ENCODE results near the gene ALG13.
"Not testable (repeated sequence)": the region's sequence is repeated elsewhere in the genome, so short reads cannot be mapped to it uniquely, and the experiment has no call there.

ALG13 gene

GRCh38 chrX:111778591-111778990, 97.6 kb downstream of the ALG13 start:
- H3K36me3 Mint-ChIP-seq (ENCODE audit: low read depth): no peaks in the 10 kb centered on the region
- peaks cover 10% of the 10 kb centered on the region for H3K27me3 Mint-ChIP-seq (ENCODE audit: low read depth)
- TF ChIP-seq CTCF (IDR thresholded peaks at IDR 0.05; ENCODE audit: unreplicated experiment in 3 of 3): no peak
- no peak overlapping the region for H3K27ac Mint-ChIP-seq
- H3K4me3 Mint-ChIP-seq: no peak overlapping the region
- H3K4me1 Mint-ChIP-seq: no peaks in the 10 kb centered on the region
- H3K9me3 Mint-ChIP-seq: no peaks in the 10 kb centered on the region

GRCh38 chrX:111779582-111779981, 98.6 kb downstream of the ALG13 start:
- H3K4me3 Mint-ChIP-seq: no peak overlapping the region
- H3K36me3 Mint-ChIP-seq (ENCODE audit: low read depth): no peaks in the 10 kb centered on the region
- peaks cover 8% of the 10 kb centered on the region for H3K27me3 Mint-ChIP-seq (ENCODE audit: low read depth)
- TF ChIP-seq CTCF (IDR thresholded peaks at IDR 0.05; ENCODE audit: unreplicated experiment in 3 of 3): no peak
- H3K4me1 Mint-ChIP-seq: no peaks in the 10 kb centered on the region
- H3K27ac Mint-ChIP-seq: no peak overlapping the region
- H3K9me3 Mint-ChIP-seq: no peaks in the 10 kb centered on the region

- no peaks in the 10 kb centered on the region for H3K27me3 Mint-ChIP-seq (ENCODE audit: low read depth)
- no peak overlapping the region for H3K27ac Mint-ChIP-seq
- H3K4me1 Mint-ChIP-seq: no peaks in the 10 kb centered on the region
- no peak for TF ChIP-seq CTCF (IDR thresholded peaks at IDR 0.05; ENCODE audit: unreplicated experiment in 3 of 3)
- peaks cover 42% of the 10 kb centered on the region for H3K9me3 Mint-ChIP-seq
- H3K4me3 Mint-ChIP-seq: no peak overlapping the region
- H3K36me3 Mint-ChIP-seq (ENCODE audit: low read depth): no peaks in the 10 kb centered on the region
Observed at GRCh38 chrX:111784667-111785066, 103.7 kb downstream of the ALG13 start.

GRCh38 chrX:111790054-111790453, 109.1 kb downstream of the ALG13 start:
- H3K9me3 Mint-ChIP-seq: peaks cover 53% of the 10 kb centered on the region

More at GRCh38 chrX:111790054-111790453, 109.1 kb downstream of the ALG13 start:
- H3K36me3 Mint-ChIP-seq (ENCODE audit: low read depth); H3K27me3 Mint-ChIP-seq (ENCODE audit: low read depth); H3K4me1 Mint-ChIP-seq; H3K4me3 Mint-ChIP-seq; H3K27ac Mint-ChIP-seq: not testable (repeated sequence)
